Measurements from ENCODE around the gene RALY. TPM values are rescaled to one million over a fixed set of nuclear protein-coding genes. Genes with fewer than 3 reads are reported as not detected.

The RALY gene
- total RNA-seq, 1 experiment from 2014 or later: 164 TPM

DNA sequence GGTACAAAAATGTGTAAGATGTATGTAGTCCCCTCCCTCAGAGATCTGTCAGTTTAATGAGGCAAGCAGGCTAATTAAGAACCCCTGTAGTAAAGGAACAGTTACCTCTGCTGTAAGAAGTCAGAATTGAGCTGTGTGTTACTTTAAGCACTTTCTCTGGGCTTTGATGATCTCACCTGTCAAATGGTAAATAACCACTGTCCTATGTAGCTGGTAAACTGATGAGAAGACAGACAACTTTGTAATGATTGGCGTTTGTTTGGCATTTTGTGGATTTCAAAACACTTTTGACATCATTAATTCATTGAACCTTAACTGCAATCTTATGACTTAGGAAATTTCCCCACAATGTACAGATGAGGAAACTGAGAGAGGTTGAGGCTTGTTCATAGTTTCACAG, 55.7 kb downstream of the RALY start:
- DNase-seq (ENCODE audit: low read depth, low spot score): no peak
- in situ Hi-C loops (cut with HindIII; ENCODE audit: low pct_unique_long_range_greater_than_20kb, low sequenced_read_pairs): no loop called here
- no peaks in the 10 kb centered on the region for H3K27me3 ChIP-seq (ENCODE audit: control insufficient read depth, insufficient read depth, low read length)
- BruUV-seq (replicated peaks): no TSS peak
- ChIA-PET POLR2A (interaction anchor here (0.6 kb wide), 2 partner anchors 68 to 455 kb away, joined by 3 read pairs; no protein-coding TSS in a partner anchor), CTCF (no interaction called here)
- TF ChIP-seq, protein P1, sequence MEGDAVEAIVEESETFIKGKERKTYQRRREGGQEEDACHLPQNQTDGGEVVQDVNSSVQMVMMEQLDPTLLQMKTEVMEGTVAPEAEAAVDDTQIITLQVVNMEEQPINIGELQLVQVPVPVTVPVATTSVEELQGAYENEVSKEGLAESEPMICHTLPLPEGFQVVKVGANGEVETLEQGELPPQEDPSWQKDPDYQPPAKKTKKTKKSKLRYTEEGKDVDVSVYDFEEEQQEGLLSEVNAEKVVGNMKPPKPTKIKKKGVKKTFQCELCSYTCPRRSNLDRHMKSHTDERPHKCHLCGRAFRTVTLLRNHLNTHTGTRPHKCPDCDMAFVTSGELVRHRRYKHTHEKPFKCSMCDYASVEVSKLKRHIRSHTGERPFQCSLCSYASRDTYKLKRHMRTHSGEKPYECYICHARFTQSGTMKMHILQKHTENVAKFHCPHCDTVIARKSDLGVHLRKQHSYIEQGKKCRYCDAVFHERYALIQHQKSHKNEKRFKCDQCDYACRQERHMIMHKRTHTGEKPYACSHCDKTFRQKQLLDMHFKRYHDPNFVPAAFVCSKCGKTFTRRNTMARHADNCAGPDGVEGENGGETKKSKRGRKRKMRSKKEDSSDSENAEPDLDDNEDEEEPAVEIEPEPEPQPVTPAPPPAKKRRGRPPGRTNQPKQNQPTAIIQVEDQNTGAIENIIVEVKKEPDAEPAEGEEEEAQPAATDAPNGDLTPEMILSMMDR (IDR thresholded peaks at IDR 0.05): no peak
- TF ChIP-seq POLR2AphosphoS5 (IDR thresholded peaks at IDR 0.05; ENCODE audit: low read depth, low read length) (no peak), SIN3A (IDR thresholded peaks at IDR 0.05; ENCODE audit: borderline replicate concordance, insufficient read depth, low read depth, low read length) (no peak), TCF7L2 (IDR thresholded peaks at IDR 0.05; ENCODE audit: low read depth, low read length) (no peak)
- TF ChIP-seq, protein P2, sequence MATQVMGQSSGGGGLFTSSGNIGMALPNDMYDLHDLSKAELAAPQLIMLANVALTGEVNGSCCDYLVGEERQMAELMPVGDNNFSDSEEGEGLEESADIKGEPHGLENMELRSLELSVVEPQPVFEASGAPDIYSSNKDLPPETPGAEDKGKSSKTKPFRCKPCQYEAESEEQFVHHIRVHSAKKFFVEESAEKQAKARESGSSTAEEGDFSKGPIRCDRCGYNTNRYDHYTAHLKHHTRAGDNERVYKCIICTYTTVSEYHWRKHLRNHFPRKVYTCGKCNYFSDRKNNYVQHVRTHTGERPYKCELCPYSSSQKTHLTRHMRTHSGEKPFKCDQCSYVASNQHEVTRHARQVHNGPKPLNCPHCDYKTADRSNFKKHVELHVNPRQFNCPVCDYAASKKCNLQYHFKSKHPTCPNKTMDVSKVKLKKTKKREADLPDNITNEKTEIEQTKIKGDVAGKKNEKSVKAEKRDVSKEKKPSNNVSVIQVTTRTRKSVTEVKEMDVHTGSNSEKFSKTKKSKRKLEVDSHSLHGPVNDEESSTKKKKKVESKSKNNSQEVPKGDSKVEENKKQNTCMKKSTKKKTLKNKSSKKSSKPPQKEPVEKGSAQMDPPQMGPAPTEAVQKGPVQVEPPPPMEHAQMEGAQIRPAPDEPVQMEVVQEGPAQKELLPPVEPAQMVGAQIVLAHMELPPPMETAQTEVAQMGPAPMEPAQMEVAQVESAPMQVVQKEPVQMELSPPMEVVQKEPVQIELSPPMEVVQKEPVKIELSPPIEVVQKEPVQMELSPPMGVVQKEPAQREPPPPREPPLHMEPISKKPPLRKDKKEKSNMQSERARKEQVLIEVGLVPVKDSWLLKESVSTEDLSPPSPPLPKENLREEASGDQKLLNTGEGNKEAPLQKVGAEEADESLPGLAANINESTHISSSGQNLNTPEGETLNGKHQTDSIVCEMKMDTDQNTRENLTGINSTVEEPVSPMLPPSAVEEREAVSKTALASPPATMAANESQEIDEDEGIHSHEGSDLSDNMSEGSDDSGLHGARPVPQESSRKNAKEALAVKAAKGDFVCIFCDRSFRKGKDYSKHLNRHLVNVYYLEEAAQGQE (IDR thresholded peaks at IDR 0.05; ENCODE audit: insufficient read depth in 1 of 2, low read depth in 2 of 2, low read length in 1 of 2): no peak
- no peak for ATAC-seq
- no peaks in the 10 kb centered on the region for H3K9me3 ChIP-seq (ENCODE audit: control insufficient read depth, insufficient read depth, low read depth, low read length)
- no peaks in the 10 kb centered on the region for H3K4me1 ChIP-seq (ENCODE audit: control insufficient read depth, insufficient read depth, low read length)
- H3K36me3 ChIP-seq (ENCODE audit: control insufficient read depth, insufficient read depth, low read length): no peaks in the 10 kb centered on the region
- intact Hi-C loops (cut with micrococcal nuclease; ENCODE audit: unreplicated experiment): no loop called here
- no peak overlapping the region for H3K27ac ChIP-seq (ENCODE audit: low read length)
- no peak overlapping the region for H3K4me3 ChIP-seq (ENCODE audit: low read depth in 2 of 2, low read length in 2 of 2)

DNA sequence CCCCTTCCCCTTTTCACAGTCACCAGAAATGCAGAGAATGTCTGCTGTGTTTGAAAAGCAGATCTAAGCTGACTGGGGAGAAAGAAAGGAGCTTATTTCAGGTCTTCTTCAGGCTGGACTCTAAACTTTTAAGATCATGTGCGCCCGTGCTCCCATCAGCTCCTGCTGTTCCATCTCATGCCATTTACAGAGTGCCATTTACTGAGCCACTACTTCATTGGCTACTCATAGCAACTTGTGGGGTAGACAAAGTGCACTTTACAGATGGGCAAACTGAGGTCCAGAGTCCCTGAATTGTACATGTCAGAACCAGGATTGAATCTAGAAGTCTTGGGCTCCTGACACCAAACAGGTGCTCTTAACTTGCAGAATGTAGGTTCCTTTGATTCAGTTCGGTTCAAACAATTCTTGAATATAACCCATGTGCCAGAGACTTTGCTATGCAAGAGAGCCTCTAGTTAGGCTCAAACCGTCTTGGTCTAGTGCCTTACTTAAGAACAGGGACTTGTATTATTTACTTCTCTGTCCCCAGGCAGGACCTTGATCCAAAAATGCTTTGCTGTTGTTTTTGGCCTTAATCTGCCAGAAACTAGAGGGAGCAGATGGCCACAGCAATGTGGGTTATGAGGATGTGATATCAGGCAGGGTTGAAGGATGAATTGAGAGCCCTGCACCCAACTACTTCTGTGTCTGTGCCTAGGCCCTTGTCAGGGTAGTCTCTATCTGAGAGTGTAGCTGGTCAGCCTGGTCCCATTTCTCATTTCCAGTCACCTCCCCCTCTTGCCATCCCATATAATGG, 56.4 kb downstream of the RALY start:
- ChIA-PET POLR2A (interaction anchor here (0.6 kb wide), 1 partner anchor 456 kb away, joined by 3 read pairs; no protein-coding TSS in a partner anchor), CTCF (no interaction called here)
- no peaks in the 10 kb centered on the region for H3K4me1 ChIP-seq (ENCODE audit: control insufficient read depth, insufficient read depth, low read length)
- DNase-seq (ENCODE audit: low read depth, low spot score): no peak
- no peak overlapping the region for H3K4me3 ChIP-seq (ENCODE audit: low read depth in 2 of 2, low read length in 2 of 2)
- no peaks in the 10 kb centered on the region for H3K36me3 ChIP-seq (ENCODE audit: control insufficient read depth, insufficient read depth, low read length)
- no peak overlapping the region for H3K27ac ChIP-seq (ENCODE audit: low read length)
- H3K9me3 ChIP-seq (ENCODE audit: control insufficient read depth, insufficient read depth, low read depth, low read length): no peaks in the 10 kb centered on the region
- H3K27me3 ChIP-seq (ENCODE audit: control insufficient read depth, insufficient read depth, low read length): no peaks in the 10 kb centered on the region
- no TSS peak for BruUV-seq (replicated peaks)
- intact Hi-C loops (cut with micrococcal nuclease; ENCODE audit: unreplicated experiment) (no loop called here), in situ Hi-C loops (cut with HindIII; ENCODE audit: low pct_unique_long_range_greater_than_20kb, low sequenced_read_pairs) (no loop called here)
- ATAC-seq: no peak
- TF ChIP-seq, protein P1 (IDR thresholded peaks at IDR 0.05): no peak
- no peak for TF ChIP-seq SIN3A (IDR thresholded peaks at IDR 0.05; ENCODE audit: borderline replicate concordance, insufficient read depth, low read depth, low read length)
- no peak for TF ChIP-seq POLR2AphosphoS5 (IDR thresholded peaks at IDR 0.05; ENCODE audit: low read depth, low read length)
- TF ChIP-seq, protein P2 (IDR thresholded peaks at IDR 0.05; ENCODE audit: insufficient read depth in 1 of 2, low read depth in 2 of 2, low read length in 1 of 2): no peak
